ENCODE results near the gene GPC3. TPM values are rescaled to one million over a fixed set of nuclear protein-coding genes. Genes with fewer than 3 reads are reported as not detected.

The GPC3 gene
- total RNA-seq, 1 experiment from 2014 or later = 32.4 TPM

GRCh38 chrX:133587818-133588217, 397.6 kb downstream of the GPC3 start (continued):
- TF ChIP-seq E2F4 (CRISPR knock-in tag; IDR thresholded peaks at IDR 0.05; ENCODE audit: borderline replicate concordance, low read depth) (no peak), MXD4 (CRISPR knock-in tag; IDR thresholded peaks at IDR 0.05; ENCODE audit: borderline replicate concordance) (no peak), ZBTB21 (CRISPR knock-in tag; IDR thresholded peaks at IDR 0.05; ENCODE audit: borderline replicate concordance) (no peak), HMGA2 (CRISPR knock-in tag; IDR thresholded peaks at IDR 0.05) (no peak), ZNF425 (CRISPR knock-in tag; conservative IDR thresholded peaks at IDR 0.05) (no peak), ZNF219 (CRISPR knock-in tag; IDR thresholded peaks at IDR 0.05; ENCODE audit: borderline replicate concordance) (no peak), ATF2 (CRISPR knock-in tag; IDR thresholded peaks at IDR 0.05; ENCODE audit: borderline replicate concordance, low read depth) (no peak), STAT6 (CRISPR knock-in tag; conservative IDR thresholded peaks at IDR 0.05; ENCODE audit: low read depth) (no peak), ZNF121 (CRISPR knock-in tag; IDR thresholded peaks at IDR 0.05) (no peak)

GRCh38 chrX:133587071-133587470, 398.3 kb downstream of the GPC3 start:
- no peaks in the 10 kb centered on the region for H3K9me3 Mint-ChIP-seq
- H3K4me1 Mint-ChIP-seq = peaks cover 30% of the 10 kb centered on the region
- no peak overlapping the region for H3K4me3 Mint-ChIP-seq
- ChIA-PET CTCF (no interaction called here), POLR2A (no interaction called here)
- TF ChIP-seq NR3C1 (CRISPR knock-in tag; conservative IDR thresholded peaks at IDR 0.05; ENCODE audit: low read depth) (no peak), CREB1 (CRISPR knock-in tag; IDR thresholded peaks at IDR 0.05) (no peak), SMAD3 (CRISPR knock-in tag; IDR thresholded peaks at IDR 0.05; ENCODE audit: borderline replicate concordance) (no peak), MYBL2 (CRISPR knock-in tag; IDR thresholded peaks at IDR 0.05) (no peak), ZNF219 (CRISPR knock-in tag; IDR thresholded peaks at IDR 0.05; ENCODE audit: borderline replicate concordance) (no peak)
- no peaks in the 10 kb centered on the region for H3K36me3 Mint-ChIP-seq
- no peak for DNase-seq (ENCODE audit: low spot score)
- no peak for ATAC-seq
- no peaks in the 10 kb centered on the region for H3K27me3 Mint-ChIP-seq (ENCODE audit: low read depth)
- no peak overlapping the region for H3K27ac Mint-ChIP-seq

- Mint-ChIP-seq H3K9me3 (no peaks in the 10 kb centered on the region), H3K4me3 (no peak overlapping the region), H3K27me3 (ENCODE audit: low read depth) (no peaks in the 10 kb centered on the region), H3K27ac (no peak overlapping the region), H3K36me3 (no peaks in the 10 kb centered on the region), H3K4me1 (peaks cover 30% of the 10 kb centered on the region)
- ChIA-PET CTCF (no interaction called here), POLR2A (no interaction called here)
- DNase-seq (ENCODE audit: low spot score) (no peak), ATAC-seq (no peak)
- TF ChIP-seq ZNF512 (CRISPR knock-in tag; IDR thresholded peaks at IDR 0.05; ENCODE audit: borderline replicate concordance) (no peak), MLX (CRISPR knock-in tag; IDR thresholded peaks at IDR 0.05) (no peak), SP1 (CRISPR knock-in tag; conservative IDR thresholded peaks at IDR 0.05) (no peak), PREB (CRISPR knock-in tag; IDR thresholded peaks at IDR 0.05; ENCODE audit: borderline replicate concordance) (no peak), ZMAT4 (CRISPR knock-in tag; IDR thresholded peaks at IDR 0.05) (no peak), ZBTB43 (CRISPR knock-in tag; IDR thresholded peaks at IDR 0.05) (no peak), RORB (CRISPR knock-in tag; IDR thresholded peaks at IDR 0.05) (no peak)
Measured at GRCh38 chrX:133586443-133586842, 399.0 kb downstream of the GPC3 start.
